ENCODE results near the gene VTI1A. TPM values are rescaled to one million over a fixed set of nuclear protein-coding genes. Genes with fewer than 3 reads are reported as not detected.

VTI1A gene
- total and polyA plus RNA-seq, 4 donors, result 5.5 to 26.9 (median 13.1) TPM

DNA sequence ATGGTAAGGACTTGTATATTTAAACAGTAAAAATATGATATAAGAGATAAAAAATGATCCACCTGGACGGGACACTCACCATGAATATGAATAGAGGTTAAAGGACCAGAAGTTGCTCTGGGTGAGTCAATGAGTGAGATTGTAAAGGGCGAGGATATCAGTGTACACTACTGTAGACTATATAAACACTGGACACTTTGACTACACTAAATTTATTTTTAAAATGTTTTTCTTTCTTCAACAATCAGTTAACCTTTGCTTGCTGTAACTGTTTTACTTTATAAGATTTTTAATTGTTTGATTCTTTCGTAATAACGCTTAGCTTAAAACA, 202.8 kb downstream of the VTI1A start:
- 96% methylated on average over 4 of the region's 4 CpGs for WGBS
- Histone ChIP-seq H3K9ac (ENCODE audit: low read depth in 1 of 2, low read length in 2 of 2) (no peak overlapping the region), H3K4me1 (ENCODE audit: control insufficient read depth in 4 of 4, insufficient read depth in 4 of 4, low read length in 3 of 4) (no peaks in the 10 kb centered on the region), H3K9me3 (ENCODE audit: control insufficient read depth in 4 of 4, low read length in 3 of 4) (no peaks in the 10 kb centered on the region), H3K27me3 (ENCODE audit: control insufficient read depth in 4 of 4, insufficient read depth in 4 of 4, low read length in 3 of 4) (no peaks in the 10 kb centered on the region), H3K4me3 (ENCODE audit: low read depth in 1 of 3, low read length in 3 of 3) (no peak overlapping the region), H3K36me3 (ENCODE audit: control insufficient read depth in 4 of 4, insufficient read depth in 3 of 4, low read depth in 1 of 4, low read length in 3 of 4) (no peaks in the 10 kb centered on the region), H3K27ac (ENCODE audit: low read depth in 1 of 2, low read length in 2 of 2) (no peak overlapping the region)
- no peak for DNase-seq (ENCODE audit: low spot score)
- TF ChIP-seq EGR1 (IDR thresholded peaks at IDR 0.05; ENCODE audit: low read depth in 2 of 2), result no peak
- TF ChIP-seq FOXA2 (IDR thresholded peaks at IDR 0.05), result no peak
- TF ChIP-seq HNF4G (IDR thresholded peaks at IDR 0.05), result no peak

DNA sequence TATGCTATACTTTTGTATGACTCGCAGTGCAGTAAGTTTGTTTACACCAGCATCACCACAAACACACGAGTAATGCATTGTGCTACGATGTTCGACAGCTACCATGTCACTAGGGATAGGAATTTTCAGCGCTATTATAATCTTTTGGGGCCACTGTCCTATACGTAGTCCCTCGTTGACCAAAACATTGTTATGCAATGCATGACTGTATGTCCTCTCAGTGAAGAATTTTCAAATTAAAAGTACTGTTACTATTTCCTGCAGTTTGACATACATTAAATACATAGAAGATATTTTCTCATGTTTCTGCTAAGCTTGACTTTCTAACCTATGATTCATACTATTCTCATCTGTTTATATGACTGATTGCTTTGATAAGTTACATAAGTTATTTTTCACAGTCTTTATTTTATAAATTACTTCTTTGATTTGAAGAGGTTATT, 203.6 kb downstream of the VTI1A start:
- TF ChIP-seq YY1 (IDR thresholded peaks at IDR 0.05) (no peak), RAD21 (IDR thresholded peaks at IDR 0.05) (no peak), SP1 (IDR thresholded peaks at IDR 0.05) (no peak), RXRA (IDR thresholded peaks at IDR 0.05) (no peak), EGR1 (IDR thresholded peaks at IDR 0.05; ENCODE audit: low read depth in 2 of 2) (no peak), JUND (IDR thresholded peaks at IDR 0.05) (no peak), FOXA2 (IDR thresholded peaks at IDR 0.05) (no peak)
- TF ChIP-seq, protein P1, sequence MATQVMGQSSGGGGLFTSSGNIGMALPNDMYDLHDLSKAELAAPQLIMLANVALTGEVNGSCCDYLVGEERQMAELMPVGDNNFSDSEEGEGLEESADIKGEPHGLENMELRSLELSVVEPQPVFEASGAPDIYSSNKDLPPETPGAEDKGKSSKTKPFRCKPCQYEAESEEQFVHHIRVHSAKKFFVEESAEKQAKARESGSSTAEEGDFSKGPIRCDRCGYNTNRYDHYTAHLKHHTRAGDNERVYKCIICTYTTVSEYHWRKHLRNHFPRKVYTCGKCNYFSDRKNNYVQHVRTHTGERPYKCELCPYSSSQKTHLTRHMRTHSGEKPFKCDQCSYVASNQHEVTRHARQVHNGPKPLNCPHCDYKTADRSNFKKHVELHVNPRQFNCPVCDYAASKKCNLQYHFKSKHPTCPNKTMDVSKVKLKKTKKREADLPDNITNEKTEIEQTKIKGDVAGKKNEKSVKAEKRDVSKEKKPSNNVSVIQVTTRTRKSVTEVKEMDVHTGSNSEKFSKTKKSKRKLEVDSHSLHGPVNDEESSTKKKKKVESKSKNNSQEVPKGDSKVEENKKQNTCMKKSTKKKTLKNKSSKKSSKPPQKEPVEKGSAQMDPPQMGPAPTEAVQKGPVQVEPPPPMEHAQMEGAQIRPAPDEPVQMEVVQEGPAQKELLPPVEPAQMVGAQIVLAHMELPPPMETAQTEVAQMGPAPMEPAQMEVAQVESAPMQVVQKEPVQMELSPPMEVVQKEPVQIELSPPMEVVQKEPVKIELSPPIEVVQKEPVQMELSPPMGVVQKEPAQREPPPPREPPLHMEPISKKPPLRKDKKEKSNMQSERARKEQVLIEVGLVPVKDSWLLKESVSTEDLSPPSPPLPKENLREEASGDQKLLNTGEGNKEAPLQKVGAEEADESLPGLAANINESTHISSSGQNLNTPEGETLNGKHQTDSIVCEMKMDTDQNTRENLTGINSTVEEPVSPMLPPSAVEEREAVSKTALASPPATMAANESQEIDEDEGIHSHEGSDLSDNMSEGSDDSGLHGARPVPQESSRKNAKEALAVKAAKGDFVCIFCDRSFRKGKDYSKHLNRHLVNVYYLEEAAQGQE (IDR thresholded peaks at IDR 0.05), result no peak
- TF ChIP-seq, protein P2, sequence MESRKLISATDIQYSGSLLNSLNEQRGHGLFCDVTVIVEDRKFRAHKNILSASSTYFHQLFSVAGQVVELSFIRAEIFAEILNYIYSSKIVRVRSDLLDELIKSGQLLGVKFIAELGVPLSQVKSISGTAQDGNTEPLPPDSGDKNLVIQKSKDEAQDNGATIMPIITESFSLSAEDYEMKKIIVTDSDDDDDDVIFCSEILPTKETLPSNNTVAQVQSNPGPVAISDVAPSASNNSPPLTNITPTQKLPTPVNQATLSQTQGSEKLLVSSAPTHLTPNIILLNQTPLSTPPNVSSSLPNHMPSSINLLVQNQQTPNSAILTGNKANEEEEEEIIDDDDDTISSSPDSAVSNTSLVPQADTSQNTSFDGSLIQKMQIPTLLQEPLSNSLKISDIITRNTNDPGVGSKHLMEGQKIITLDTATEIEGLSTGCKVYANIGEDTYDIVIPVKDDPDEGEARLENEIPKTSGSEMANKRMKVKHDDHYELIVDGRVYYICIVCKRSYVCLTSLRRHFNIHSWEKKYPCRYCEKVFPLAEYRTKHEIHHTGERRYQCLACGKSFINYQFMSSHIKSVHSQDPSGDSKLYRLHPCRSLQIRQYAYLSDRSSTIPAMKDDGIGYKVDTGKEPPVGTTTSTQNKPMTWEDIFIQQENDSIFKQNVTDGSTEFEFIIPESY (IDR thresholded peaks at IDR 0.05), result no peak
- TF ChIP-seq, protein P3, sequence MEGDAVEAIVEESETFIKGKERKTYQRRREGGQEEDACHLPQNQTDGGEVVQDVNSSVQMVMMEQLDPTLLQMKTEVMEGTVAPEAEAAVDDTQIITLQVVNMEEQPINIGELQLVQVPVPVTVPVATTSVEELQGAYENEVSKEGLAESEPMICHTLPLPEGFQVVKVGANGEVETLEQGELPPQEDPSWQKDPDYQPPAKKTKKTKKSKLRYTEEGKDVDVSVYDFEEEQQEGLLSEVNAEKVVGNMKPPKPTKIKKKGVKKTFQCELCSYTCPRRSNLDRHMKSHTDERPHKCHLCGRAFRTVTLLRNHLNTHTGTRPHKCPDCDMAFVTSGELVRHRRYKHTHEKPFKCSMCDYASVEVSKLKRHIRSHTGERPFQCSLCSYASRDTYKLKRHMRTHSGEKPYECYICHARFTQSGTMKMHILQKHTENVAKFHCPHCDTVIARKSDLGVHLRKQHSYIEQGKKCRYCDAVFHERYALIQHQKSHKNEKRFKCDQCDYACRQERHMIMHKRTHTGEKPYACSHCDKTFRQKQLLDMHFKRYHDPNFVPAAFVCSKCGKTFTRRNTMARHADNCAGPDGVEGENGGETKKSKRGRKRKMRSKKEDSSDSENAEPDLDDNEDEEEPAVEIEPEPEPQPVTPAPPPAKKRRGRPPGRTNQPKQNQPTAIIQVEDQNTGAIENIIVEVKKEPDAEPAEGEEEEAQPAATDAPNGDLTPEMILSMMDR (IDR thresholded peaks at IDR 0.05; ENCODE audit: low read depth, low read length, missing input control), result no peak
- TF ChIP-seq, protein P4, sequence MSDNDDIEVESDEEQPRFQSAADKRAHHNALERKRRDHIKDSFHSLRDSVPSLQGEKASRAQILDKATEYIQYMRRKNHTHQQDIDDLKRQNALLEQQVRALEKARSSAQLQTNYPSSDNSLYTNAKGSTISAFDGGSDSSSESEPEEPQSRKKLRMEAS (IDR thresholded peaks at IDR 0.05), result no peak
- WGBS, result 96% methylated on average over 7 of the region's 7 CpGs

More for the DNA sequence above, 203.6 kb downstream of the VTI1A start:
- H3K9ac ChIP-seq (ENCODE audit: low read depth in 1 of 2, low read length in 2 of 2), result no peak overlapping the region
- H3K4me3 ChIP-seq (ENCODE audit: low read depth in 1 of 3, low read length in 3 of 3), result no peak overlapping the region
- no peak overlapping the region for H3K27ac ChIP-seq (ENCODE audit: low read depth in 1 of 2, low read length in 2 of 2)
- no peaks in the 10 kb centered on the region for H3K27me3 ChIP-seq (ENCODE audit: control insufficient read depth in 4 of 4, insufficient read depth in 4 of 4, low read length in 3 of 4)
- no peaks in the 10 kb centered on the region for H3K9me3 ChIP-seq (ENCODE audit: control insufficient read depth in 4 of 4, low read length in 3 of 4)
- DNase-seq (ENCODE audit: low spot score), result no peak
- no peaks in the 10 kb centered on the region for H3K36me3 ChIP-seq (ENCODE audit: control insufficient read depth in 4 of 4, insufficient read depth in 3 of 4, low read depth in 1 of 4, low read length in 3 of 4)
- peaks cover 0 to under 1% (median 0%) of the 10 kb centered on the region in 4 donors for H3K4me1 ChIP-seq (ENCODE audit: control insufficient read depth in 4 of 4, insufficient read depth in 4 of 4, low read length in 3 of 4)

Measured in liver (tissue), 9 donors.